ENCODE data around the gene SERPING1.
"Not testable (repeated sequence)": the region's sequence is repeated elsewhere in the genome, so short reads cannot be mapped to it uniquely, and the experiment has no call there.

Gene SERPING1

GRCh38 chr11:57650739-57651090, 53.2 kb downstream of the SERPING1 start:
- H3K4me1 ChIP-seq (ENCODE audit: insufficient read depth, low read length, severe bottlenecking), result peaks cover 5% of the 10 kb centered on the region
- H3K4me3 ChIP-seq (ENCODE audit: low read depth, low read length, poor library complexity, severe bottlenecking), result no peak overlapping the region
- no peak overlapping the region for H3K27ac ChIP-seq (ENCODE audit: low read depth, low read length, poor library complexity, severe bottlenecking)
- H3K27me3 ChIP-seq (ENCODE audit: insufficient read depth, low read length), result 0 out of 2 replicates have a peak, but pooled peaks cover 4% of the 10 kb centered on the region
- no peak overlapping the region for H3K4me2 ChIP-seq (ENCODE audit: low read length)
- no peaks in the 10 kb centered on the region for H3F3A ChIP-seq (ENCODE audit: insufficient read depth, low read length)
- no peaks in the 10 kb centered on the region for H3K36me3 ChIP-seq (ENCODE audit: insufficient read depth, low read length)
- no peaks in the 10 kb centered on the region for H3K9me3 ChIP-seq (ENCODE audit: low read length)
- TF ChIP-seq CTCF (IDR thresholded peaks at IDR 0.05; ENCODE audit: low read length) (no peak), EZH2 (IDR thresholded peaks at IDR 0.05; ENCODE audit: borderline replicate concordance, low read length) (no peak)
- no peak overlapping the region for H2AFZ ChIP-seq (ENCODE audit: low read length)
- no peaks in the 10 kb centered on the region for H3K79me2 ChIP-seq (ENCODE audit: insufficient read depth, low read length)
- no peaks in the 10 kb centered on the region for H3K9me2 ChIP-seq (ENCODE audit: low read depth, low read length)
- no peaks in the 10 kb centered on the region for H4K20me1 ChIP-seq (ENCODE audit: insufficient read depth, low read length)
- no peak overlapping the region for H3K9ac ChIP-seq (ENCODE audit: low read length)

- Histone ChIP-seq H3K9ac (ENCODE audit: low read length) (no peak overlapping the region), H3K4me2 (ENCODE audit: low read length) (no peak overlapping the region), H3K27me3 (ENCODE audit: insufficient read depth, low read length) (0 out of 2 replicates have a peak, but pooled peaks cover 4% of the 10 kb centered on the region), H4K20me1 (ENCODE audit: insufficient read depth, low read length) (no peaks in the 10 kb centered on the region), H3K36me3 (ENCODE audit: insufficient read depth, low read length) (no peaks in the 10 kb centered on the region), H3K4me3 (ENCODE audit: low read depth, low read length, poor library complexity, severe bottlenecking) (no peak overlapping the region), H2AFZ (ENCODE audit: low read length) (no peak overlapping the region), H3K79me2 (ENCODE audit: insufficient read depth, low read length) (no peaks in the 10 kb centered on the region), H3K9me2 (ENCODE audit: low read depth, low read length) (no peaks in the 10 kb centered on the region), H3K9me3 (ENCODE audit: low read length) (no peaks in the 10 kb centered on the region), H3K27ac (ENCODE audit: low read depth, low read length, poor library complexity, severe bottlenecking) (no peak overlapping the region), H3K4me1 (ENCODE audit: insufficient read depth, low read length, severe bottlenecking) (peaks cover 5% of the 10 kb centered on the region), H3F3A (ENCODE audit: insufficient read depth, low read length) (no peaks in the 10 kb centered on the region)
- no peak for TF ChIP-seq EZH2 (IDR thresholded peaks at IDR 0.05; ENCODE audit: borderline replicate concordance, low read length)
- no peak for TF ChIP-seq CTCF (IDR thresholded peaks at IDR 0.05; ENCODE audit: low read length)
Observed at GRCh38 chr11:57651408-57651807, 53.9 kb downstream of the SERPING1 start.

- H3K4me1 ChIP-seq (ENCODE audit: insufficient read depth, low read length, severe bottlenecking), result peaks cover 12% of the 10 kb centered on the region
- not testable (repeated sequence) for H3K27me3 ChIP-seq (ENCODE audit: insufficient read depth, low read length); H3K9me2 ChIP-seq (ENCODE audit: low read depth, low read length); H3K79me2 ChIP-seq (ENCODE audit: insufficient read depth, low read length); H3K9ac ChIP-seq (ENCODE audit: low read length); H2AFZ ChIP-seq (ENCODE audit: low read length); H3K36me3 ChIP-seq (ENCODE audit: insufficient read depth, low read length); H3F3A ChIP-seq (ENCODE audit: insufficient read depth, low read length); H3K9me3 ChIP-seq (ENCODE audit: low read length); H4K20me1 ChIP-seq (ENCODE audit: insufficient read depth, low read length); H3K27ac ChIP-seq (ENCODE audit: low read depth, low read length, poor library complexity, severe bottlenecking); H3K4me2 ChIP-seq (ENCODE audit: low read length); H3K4me3 ChIP-seq (ENCODE audit: low read depth, low read length, poor library complexity, severe bottlenecking)
Observed at GRCh38 chr11:57652230-57652629, 54.7 kb downstream of the SERPING1 start.

- Histone ChIP-seq H3K36me3 (ENCODE audit: insufficient read depth, low read length) (no peaks in the 10 kb centered on the region), H3K9me2 (ENCODE audit: low read depth, low read length) (no peaks in the 10 kb centered on the region), H3K4me2 (ENCODE audit: low read length) (no peak overlapping the region), H3K4me3 (ENCODE audit: low read depth, low read length, poor library complexity, severe bottlenecking) (no peak overlapping the region), H2AFZ (ENCODE audit: low read length) (no peak overlapping the region), H3K79me2 (ENCODE audit: insufficient read depth, low read length) (peaks cover under 1% of the 10 kb centered on the region; the same call in 1 of the 2 replicates), H3K27ac (ENCODE audit: low read depth, low read length, poor library complexity, severe bottlenecking) (no peak overlapping the region), H4K20me1 (ENCODE audit: insufficient read depth, low read length) (no peaks in the 10 kb centered on the region), H3F3A (ENCODE audit: insufficient read depth, low read length) (no peaks in the 10 kb centered on the region), H3K9ac (ENCODE audit: low read length) (no peak overlapping the region), H3K4me1 (ENCODE audit: insufficient read depth, low read length, severe bottlenecking) (peaks cover 12% of the 10 kb centered on the region), H3K27me3 (ENCODE audit: insufficient read depth, low read length) (0 out of 2 replicates have a peak, but pooled peaks cover 4% of the 10 kb centered on the region), H3K9me3 (ENCODE audit: low read length) (no peaks in the 10 kb centered on the region)
- no peak for TF ChIP-seq EZH2 (IDR thresholded peaks at IDR 0.05; ENCODE audit: borderline replicate concordance, low read length)
- no peak for TF ChIP-seq CTCF (IDR thresholded peaks at IDR 0.05; ENCODE audit: low read length)
Observed at GRCh38 chr11:57652662-57653061, 55.2 kb downstream of the SERPING1 start.

Data from OCI-LY1 (cell line).